PC-3 (cell line): ENCODE measurements around the gene GTF3A. TPM values are rescaled to one million over a fixed set of nuclear protein-coding genes. Genes with fewer than 3 reads are reported as not detected.

Experiments
- ATAC-seq: fragments of 200-7000 bp; cut with Tn5 transposase; 2 replicates; pipeline ENCODE4 v1.9.1; 2020; ENCODE audit warnings: mild to moderate bottlenecking, moderate library complexity
- BruUV-seq: library from RNA; stranded (reverse); fragments of 400-500 nt; replicated peaks from 2 replicates; lab custom pipeline; 2021; lab: Mats Ljungman, UMichigan
- CTCF ChIA-PET: fragments of 300-600 bp; sonication (Branson Sonifier 250); formaldehyde crosslinking; loops from one replicate; lab custom pipeline; 2022; ENCODE audit warnings: antibody characterized with exemption; lab: Charles Lee
- POLR2A ChIA-PET: fragments of 300-600 bp; sonication (Branson Sonifier 250); formaldehyde crosslinking; loops from one replicate; lab custom pipeline; 2022; ENCODE audit warnings: antibody characterized with exemption; ENCODE audit not compliant: unreplicated experiment; lab: Charles Lee
- DNase-seq: peaks from one replicate; pipeline ENCODE4 v3.0.0-alpha.2; 2015
- H2AFZ ChIP-seq: fragments of 300-600 bp; sonication (generic); 2 replicates; pipeline ENCODE4 v1.6.0; 2016; ENCODE audit warnings: antibody characterized with exemption, low read length
- H3F3A ChIP-seq: fragments of 300-600 bp; sonication (generic); one replicate; pipeline ENCODE4 v1.6.0; 2017; ENCODE audit warnings: antibody characterized with exemption, low read length, control low read depth, mild to moderate bottlenecking; ENCODE audit not compliant: unreplicated experiment
- H3K27ac ChIP-seq: fragments of 300-600 bp; sonication (generic); 2 replicates; pipeline ENCODE4 v1.5.1; 2016; ENCODE audit warnings: mild to moderate bottlenecking, low read length
- H3K27me3 ChIP-seq: fragments of 300-600 bp; sonication (generic); 2 replicates; pipeline ENCODE4 v1.6.1; 2016; ENCODE audit warnings: low read length, mixed read lengths
- H3K36me3 ChIP-seq: fragments of 300-600 bp; sonication (generic); 2 replicates; pipeline ENCODE4 v1.6.1; 2016; ENCODE audit warnings: low read depth, mixed run types, low read length, mixed read lengths
- H3K4me1 ChIP-seq: fragments of 300-600 bp; sonication (generic); 2 replicates; pipeline ENCODE4 v1.5.1; 2016; ENCODE audit warnings: low read length; ENCODE audit not compliant: insufficient read depth
- H3K4me2 ChIP-seq: fragments of 300-600 bp; sonication (generic); 2 replicates; pipeline ENCODE4 v1.6.0; 2016; ENCODE audit warnings: low read length
- H3K4me3 ChIP-seq: fragments of 300-600 bp; sonication (generic); 2 replicates; pipeline ENCODE4 v1.5.1; 2016; ENCODE audit warnings: mild to moderate bottlenecking, low read length, mixed read lengths
- H3K79me2 ChIP-seq: fragments of 300-600 bp; sonication (generic); 2 replicates; pipeline ENCODE4 v1.6.1; 2017; ENCODE audit warnings: low read length, mixed read lengths
- H3K9ac ChIP-seq: fragments of 300-600 bp; sonication (generic); 2 replicates; pipeline ENCODE4 v1.6.0; 2016; ENCODE audit warnings: mild to moderate bottlenecking, low read length
- H3K9me2 ChIP-seq: fragments of 300-600 bp; sonication (generic); replicated peaks from 2 replicates; pipeline ENCODE4 v1.6.1; 2016; ENCODE audit warnings: mixed run types, low read length, mixed read lengths
- H3K9me3 ChIP-seq: fragments of 300-600 bp; sonication (generic); 2 replicates; pipeline ENCODE4 v1.6.1; 2016; ENCODE audit warnings: low read length, mixed read lengths
- H4K20me1 ChIP-seq: fragments of 300-600 bp; sonication (generic); 2 replicates; pipeline ENCODE4 v1.6.1; 2016; ENCODE audit warnings: low read length, mixed read lengths
- CTCF ChIP-seq: fragments of 300-600 bp; sonication (generic); conservative IDR thresholded peaks from 2 replicates; pipeline ENCODE4 v1.5.1; 2017; ENCODE audit warnings: antibody characterized with exemption, low read depth, mild to moderate bottlenecking, low read length
- EZH2 ChIP-seq: fragments of 300-600 bp; sonication (generic); IDR thresholded peaks from one replicate; pipeline ENCODE4 v1.6.1; 2017; ENCODE audit warnings: antibody characterized with exemption, mild to moderate bottlenecking, low read length; ENCODE audit not compliant: unreplicated experiment
- EZH2phosphoT487 ChIP-seq: fragments of 300-600 bp; sonication (generic); IDR thresholded peaks from 2 replicates; pipeline ENCODE4 v1.6.1; 2018; ENCODE audit warnings: mild to moderate bottlenecking, antibody characterized with exemption, low read length, borderline replicate concordance
- intact Hi-C: fragments of 100-400 bp; cut with micrococcal nuclease; formaldehyde crosslinking; loops from 2 replicates; pipeline ENCODE4 v1.9.0; 2023
- total RNA-seq: library from RNA; depleted of rRNA; stranded (reverse); fragments of >200 nt; gene quantifications from 2 replicates; pipeline ENCODE4 v1.2.3, GENCODE V29; 2014

The GTF3A gene
- total RNA-seq, 1 experiment from 2014 or later = 201 TPM

GRCh38 chr13:27405546-27406134 is 18.8 kb upstream of the GTF3A start:
- Histone ChIP-seq H3K9ac (no peak overlapping the region), H3K9me2 (no peaks in the 10 kb centered on the region), H3K4me1 (peaks cover 23% of the 10 kb centered on the region), H2AFZ (no peak overlapping the region), H3K4me3 (no peak overlapping the region), H3K79me2 (no peaks in the 10 kb centered on the region), H3K36me3 (no peaks in the 10 kb centered on the region), H3K9me3 (no peaks in the 10 kb centered on the region), H3K4me2 (no peak overlapping the region), H4K20me1 (no peaks in the 10 kb centered on the region), H3K27me3 (no peaks in the 10 kb centered on the region; the same call in 1 of the 2 replicates), H3K27ac (no peak overlapping the region), H3F3A (no peaks in the 10 kb centered on the region)
- ATAC-seq = no peak
- TF ChIP-seq CTCF (no peak), EZH2 (no peak), EZH2phosphoT487 (no peak)
- intact Hi-C loops = loop anchor here (2.0 kb wide), 1 partner anchor 31 kb away; no protein-coding TSS in a partner anchor
- ChIA-PET CTCF (no interaction called here), POLR2A (interaction anchor here (0.6 kb wide), 1 partner anchor 1038 kb away, joined by 4 read pairs; no protein-coding TSS in a partner anchor)
- no TSS peak for BruUV-seq
- peak; percentile 26 for DNase-seq

- no peaks in the 10 kb centered on the region for H3K9me2 ChIP-seq
- peaks cover 2% of the 10 kb centered on the region; the same call in 1 of the 2 replicates for H3K27me3 ChIP-seq
- no peak overlapping the region for H2AFZ ChIP-seq
- no peak overlapping the region for H3K27ac ChIP-seq
- no peak for TF ChIP-seq EZH2phosphoT487
- TF ChIP-seq EZH2 = no peak
- peak; percentile 72 for TF ChIP-seq CTCF
- no peaks in the 10 kb centered on the region for H4K20me1 ChIP-seq
- no peaks in the 10 kb centered on the region for H3K36me3 ChIP-seq
- BruUV-seq = no TSS peak
- DNase-seq = peak; percentile 62
- no peaks in the 10 kb centered on the region for H3K79me2 ChIP-seq
- peaks cover 16% of the 10 kb centered on the region for H3K4me1 ChIP-seq
- H3K4me2 ChIP-seq = no peak overlapping the region
- H3K9ac ChIP-seq = no peak overlapping the region
- no peaks in the 10 kb centered on the region for H3F3A ChIP-seq
- ChIA-PET POLR2A (interaction anchor here (0.6 kb wide), 1 partner anchor 1039 kb away, joined by 4 read pairs; no protein-coding TSS in a partner anchor), CTCF (interaction anchor here (0.6 kb wide), 1 partner anchor 1438 kb away, joined by 3 read pairs; no protein-coding TSS in a partner anchor)
- no peaks in the 10 kb centered on the region for H3K9me3 ChIP-seq
- intact Hi-C loops = loop anchor here (2.0 kb wide), 1 partner anchor 32 kb away; no protein-coding TSS in a partner anchor
- ATAC-seq = peak; percentile 48
- no peak overlapping the region for H3K4me3 ChIP-seq
Measured at GRCh38 chr13:27406178-27406939, 18.1 kb upstream of the GTF3A start.
